Peyer's patch (tissue), 4 donors: Measurements from ENCODE around the gene PRELP. TPM values are rescaled to one million over a fixed set of nuclear protein-coding genes. Genes with fewer than 3 reads are reported as not detected.
A peak's percentile ranks its signal among the peaks of the same experiment; 100 is the strongest.

Experiments used
- DNase-seq, 3 donors: peaks; one replicate each; pipeline ENCODE4 v3.0.0-alpha.2; 2017 to 2019
- H3K27ac ChIP-seq, 4 donors: fragments of 200-600 bp; sonication (generic); one replicate each; pipeline ENCODE4 v1.5.1; 2016 to 2019
- H3K27me3 ChIP-seq, 2 donors: fragments of 200-600 bp; sonication (generic); one replicate each; pipeline ENCODE4 v1.5.1; 2019
- H3K36me3 ChIP-seq, 3 donors: fragments of 200-600 bp; sonication (generic); one replicate each; pipeline ENCODE4 v1.5.1; 2016 to 2019
- H3K4me1 ChIP-seq, 4 donors: fragments of 200-600 bp; sonication (generic); one replicate each; pipeline ENCODE4 v1.5.1; 2016 to 2019
- H3K4me3 ChIP-seq, 4 donors: fragments of 200-600 bp; sonication (generic); 1 replicate in 3 of 4; 2 replicates in 1 of 4; pipeline ENCODE4 v1.5.1; 2016 to 2019; ENCODE audit warnings: mild to moderate bottlenecking in 1 of 4
- H3K9me3 ChIP-seq, 4 donors: fragments of 200-600 bp; sonication (generic); one replicate each; pipeline ENCODE4 v1.5.1; 2016 to 2019; ENCODE audit warnings: mild to moderate bottlenecking in 1 of 4
- POLR2A ChIP-seq, 2 donors: fragments of 450-650 bp; IDR thresholded peaks; one replicate each; pipeline ENCODE4 v1.5.1; 2017; ENCODE audit warnings: antibody characterized with exemption in 2 of 2, mild to moderate bottlenecking in 2 of 2, moderate library complexity in 2 of 2
- total RNA-seq, 4 donors: library from RNA; depleted of rRNA; stranded (reverse); fragments of >200 nt; gene quantifications; one replicate each; pipeline ENCODE4 v1.1.0, GENCODE V29; 2016
- TF ChIP-seq, protein P1 (sequence below), 6 experiments: fragments of 450-650 bp in 4 of 6; fragments of 200-600 bp in 2 of 6; sonication (generic) in 1 of 6; IDR thresholded peaks; one replicate each; pipeline ENCODE4 v1.5.1; 2017 to 2019; ENCODE audit warnings: antibody characterized with exemption in 6 of 6, mild to moderate bottlenecking in 3 of 6, moderate library complexity in 1 of 6

PRELP gene
- total RNA-seq, 4 donors from 2014 or later = 4.2 to 38.3 (median 18.0) TPM

DNA sequence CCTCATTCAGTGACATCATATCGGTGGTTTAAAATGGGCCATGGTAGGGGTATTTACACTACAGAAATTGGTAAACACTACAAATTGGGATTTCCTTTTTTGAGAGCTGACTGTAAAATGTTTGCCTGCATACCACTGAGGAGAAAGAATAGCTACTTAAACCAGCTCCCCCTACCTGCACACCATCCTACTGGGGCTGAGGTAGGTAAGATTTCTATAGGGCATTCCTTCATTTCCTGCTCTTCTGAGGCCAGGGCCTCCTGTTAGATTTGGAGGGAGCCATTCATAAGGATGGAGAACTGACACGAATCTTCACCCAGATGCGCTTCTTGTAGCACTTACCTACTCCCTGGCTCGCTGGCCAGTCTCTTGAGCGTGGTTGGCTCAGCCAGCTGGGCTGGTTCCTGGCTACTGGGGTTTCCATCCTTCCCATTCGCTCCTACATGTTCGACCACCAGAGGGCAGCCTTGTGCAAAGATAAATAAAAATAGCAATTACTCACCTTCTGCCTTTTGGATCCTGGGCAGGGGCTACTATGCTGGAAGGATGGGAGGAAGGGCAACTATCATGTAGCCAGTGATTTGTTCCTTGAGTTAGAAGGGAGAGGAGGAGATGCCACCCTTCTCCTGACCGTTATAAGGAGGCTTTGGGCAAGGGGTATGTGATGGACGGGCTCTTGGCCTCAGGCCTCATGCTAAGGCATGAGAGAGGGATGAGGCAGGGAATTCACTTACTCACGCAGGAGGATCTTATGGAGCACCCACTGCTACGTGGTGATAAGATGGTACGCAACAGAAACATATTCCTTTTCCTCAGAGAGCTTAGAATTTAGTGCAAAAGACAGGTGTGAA, 29.0 kb downstream of the PRELP start:
- no peaks in the 10 kb centered on the region for H3K36me3 ChIP-seq
- TF ChIP-seq, protein P1, sequence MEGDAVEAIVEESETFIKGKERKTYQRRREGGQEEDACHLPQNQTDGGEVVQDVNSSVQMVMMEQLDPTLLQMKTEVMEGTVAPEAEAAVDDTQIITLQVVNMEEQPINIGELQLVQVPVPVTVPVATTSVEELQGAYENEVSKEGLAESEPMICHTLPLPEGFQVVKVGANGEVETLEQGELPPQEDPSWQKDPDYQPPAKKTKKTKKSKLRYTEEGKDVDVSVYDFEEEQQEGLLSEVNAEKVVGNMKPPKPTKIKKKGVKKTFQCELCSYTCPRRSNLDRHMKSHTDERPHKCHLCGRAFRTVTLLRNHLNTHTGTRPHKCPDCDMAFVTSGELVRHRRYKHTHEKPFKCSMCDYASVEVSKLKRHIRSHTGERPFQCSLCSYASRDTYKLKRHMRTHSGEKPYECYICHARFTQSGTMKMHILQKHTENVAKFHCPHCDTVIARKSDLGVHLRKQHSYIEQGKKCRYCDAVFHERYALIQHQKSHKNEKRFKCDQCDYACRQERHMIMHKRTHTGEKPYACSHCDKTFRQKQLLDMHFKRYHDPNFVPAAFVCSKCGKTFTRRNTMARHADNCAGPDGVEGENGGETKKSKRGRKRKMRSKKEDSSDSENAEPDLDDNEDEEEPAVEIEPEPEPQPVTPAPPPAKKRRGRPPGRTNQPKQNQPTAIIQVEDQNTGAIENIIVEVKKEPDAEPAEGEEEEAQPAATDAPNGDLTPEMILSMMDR (IDR thresholded peaks at IDR 0.05) = peak; percentile 50 to 86 (median 82)
- TF ChIP-seq POLR2A (IDR thresholded peaks at IDR 0.05) = no peak
- peaks cover 0 to 12% (median 0%) of the 10 kb centered on the region in 4 donors for H3K4me1 ChIP-seq
- H3K27me3 ChIP-seq = no peaks in the 10 kb centered on the region
- no peak overlapping the region for H3K27ac ChIP-seq
- H3K9me3 ChIP-seq = no peaks in the 10 kb centered on the region
- peak; percentile 77 to 92 (median 85) for DNase-seq
- no peak overlapping the region for H3K4me3 ChIP-seq

- H3K4me3 ChIP-seq = no peak overlapping the region
- H3K9me3 ChIP-seq = no peaks in the 10 kb centered on the region
- peaks cover 0 to 12% (median 0%) of the 10 kb centered on the region in 4 donors for H3K4me1 ChIP-seq
- H3K36me3 ChIP-seq = no peaks in the 10 kb centered on the region
- TF ChIP-seq, protein P1 (IDR thresholded peaks at IDR 0.05) = no peak
- no peak overlapping the region for H3K27ac ChIP-seq
- no peaks in the 10 kb centered on the region for H3K27me3 ChIP-seq
- DNase-seq = no peak
Measured at GRCh38 chr1:203505526-203506204, 30.1 kb downstream of the PRELP start.

GRCh38 chr1:203506858-203507626, 31.4 kb downstream of the PRELP start:
- Histone ChIP-seq H3K4me1 (peaks cover 0 to 12% (median 0%) of the 10 kb centered on the region in 4 donors), H3K4me3 (no peak overlapping the region), H3K36me3 (no peaks in the 10 kb centered on the region), H3K9me3 (no peaks in the 10 kb centered on the region), H3K27me3 (no peaks in the 10 kb centered on the region), H3K27ac (peak overlapping the region in 1 of 4 donors; percentile 59)
- TF ChIP-seq, protein P1 (IDR thresholded peaks at IDR 0.05) = no peak
- no peak for TF ChIP-seq POLR2A (IDR thresholded peaks at IDR 0.05)
- DNase-seq = no peak

GRCh38 chr1:203507759-203508158, 32.2 kb downstream of the PRELP start:
- no peak for DNase-seq
- peaks cover 0 to 12% (median 0%) of the 10 kb centered on the region in 4 donors for H3K4me1 ChIP-seq
- no peaks in the 10 kb centered on the region for H3K9me3 ChIP-seq
- peak overlapping the region in 1 of 4 donors; percentile 59 for H3K27ac ChIP-seq
- H3K36me3 ChIP-seq = no peaks in the 10 kb centered on the region
- H3K27me3 ChIP-seq = no peaks in the 10 kb centered on the region
- TF ChIP-seq POLR2A (IDR thresholded peaks at IDR 0.05) = no peak
- TF ChIP-seq, protein P1 (IDR thresholded peaks at IDR 0.05) = no peak
- no peak overlapping the region for H3K4me3 ChIP-seq

DNA sequence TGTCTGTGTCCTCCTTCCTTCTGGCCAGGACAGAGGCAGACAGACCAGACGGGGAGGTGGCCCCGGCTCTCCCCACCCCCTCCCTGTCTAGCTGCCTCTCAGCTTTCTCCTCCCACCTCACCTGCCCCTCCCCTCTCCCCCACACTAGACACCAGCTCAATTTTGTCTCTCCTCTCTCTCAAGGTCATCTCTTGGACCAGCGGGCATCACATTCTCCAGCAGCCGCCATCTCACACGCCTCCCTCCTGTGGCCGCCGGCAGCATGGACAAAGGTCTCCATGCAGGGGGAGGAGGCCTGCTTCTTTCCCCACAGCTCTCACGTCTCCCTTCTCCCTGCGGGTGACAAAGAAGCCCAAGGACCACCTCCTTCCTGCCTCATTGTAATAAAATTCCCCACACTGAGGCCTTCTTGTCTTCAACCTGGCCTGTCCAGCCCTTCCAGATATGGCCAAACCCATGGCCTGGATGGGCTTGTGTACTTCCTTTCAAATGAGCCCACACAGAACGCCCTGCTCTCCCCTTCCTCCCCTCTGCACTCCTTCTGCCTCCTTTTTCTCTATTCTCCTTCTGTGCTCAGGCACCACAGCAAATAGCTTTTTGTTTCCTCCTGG, 33.0 kb downstream of the PRELP start:
- Histone ChIP-seq H3K9me3 (no peaks in the 10 kb centered on the region), H3K4me1 (peaks cover 0 to 19% (median 0%) of the 10 kb centered on the region in 4 donors), H3K36me3 (no peaks in the 10 kb centered on the region), H3K27me3 (no peaks in the 10 kb centered on the region), H3K27ac (peak overlapping the region in 1 of 4 donors; percentile 59), H3K4me3 (no peak overlapping the region)
- no peak for DNase-seq
- TF ChIP-seq, protein P1 (IDR thresholded peaks at IDR 0.05) = no peak
- no peak for TF ChIP-seq POLR2A (IDR thresholded peaks at IDR 0.05)
